Head of caudate nucleus (tissue), 42 donors: ENCODE results near the gene STPG1.

ENCODE experiments used
- DNase-seq, 42 donors: peaks; one replicate each; pipeline versions ENCODE4 v3.0.0 to v3.0.0-alpha.2; 2020 to 2021; ENCODE audit warnings: mixed read lengths in 7 of 42
- intact Hi-C: fragments of 100-400 bp; cut with DNase I; formaldehyde crosslinking; loops from one replicate; pipeline ENCODE4 v1.15.0; 2022

The STPG1 gene

DNA sequence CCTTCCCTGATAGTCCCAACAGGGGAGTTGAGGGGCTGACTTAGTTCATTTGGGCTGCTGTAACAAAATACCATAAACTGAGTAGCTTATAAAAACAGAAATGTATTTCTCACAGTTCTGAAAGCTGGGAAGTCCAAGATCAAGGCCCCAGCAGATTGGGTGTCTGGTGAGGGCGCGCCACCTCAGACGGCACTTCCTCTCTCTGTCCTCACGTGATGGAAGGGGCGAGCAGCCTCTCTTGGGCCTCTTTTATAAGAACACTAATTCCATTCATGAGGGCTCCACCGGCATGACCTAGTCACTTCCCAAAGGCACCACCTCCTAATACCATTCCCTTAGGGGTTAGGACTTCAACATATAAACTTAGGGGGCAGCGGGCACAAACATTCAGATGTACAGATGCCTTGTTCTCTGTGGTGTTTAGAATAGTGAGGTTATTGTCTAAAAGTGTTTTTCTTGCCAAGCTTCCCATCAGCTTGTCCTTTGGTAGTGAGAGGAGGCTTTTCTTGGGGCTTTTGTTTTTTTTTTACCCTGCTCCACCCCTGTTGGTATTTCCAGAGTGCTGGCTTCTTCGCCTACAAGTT, 22.3 kb upstream of the STPG1 start:
- intact Hi-C loops: no loop called here
- peak in 18 of 42 donors; percentile 22 to 69 (median 40) for DNase-seq

DNA sequence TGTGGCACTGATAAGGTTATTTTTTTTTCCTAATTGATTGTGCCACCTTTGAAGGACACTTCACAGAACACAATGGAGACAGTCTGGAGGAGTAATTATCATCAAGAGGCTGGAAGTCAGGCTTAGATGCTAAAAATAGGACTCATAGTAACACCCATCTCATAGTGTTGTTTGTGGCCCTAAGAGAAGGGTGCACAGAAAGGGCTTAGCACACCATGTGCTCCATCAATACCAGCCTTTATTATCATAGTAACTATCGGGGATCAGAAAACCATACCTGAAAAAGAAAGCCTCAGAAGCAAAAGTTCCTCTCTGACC, 13.9 kb upstream of the STPG1 start:
- intact Hi-C loops: no loop called here
- no peak for DNase-seq

DNA sequence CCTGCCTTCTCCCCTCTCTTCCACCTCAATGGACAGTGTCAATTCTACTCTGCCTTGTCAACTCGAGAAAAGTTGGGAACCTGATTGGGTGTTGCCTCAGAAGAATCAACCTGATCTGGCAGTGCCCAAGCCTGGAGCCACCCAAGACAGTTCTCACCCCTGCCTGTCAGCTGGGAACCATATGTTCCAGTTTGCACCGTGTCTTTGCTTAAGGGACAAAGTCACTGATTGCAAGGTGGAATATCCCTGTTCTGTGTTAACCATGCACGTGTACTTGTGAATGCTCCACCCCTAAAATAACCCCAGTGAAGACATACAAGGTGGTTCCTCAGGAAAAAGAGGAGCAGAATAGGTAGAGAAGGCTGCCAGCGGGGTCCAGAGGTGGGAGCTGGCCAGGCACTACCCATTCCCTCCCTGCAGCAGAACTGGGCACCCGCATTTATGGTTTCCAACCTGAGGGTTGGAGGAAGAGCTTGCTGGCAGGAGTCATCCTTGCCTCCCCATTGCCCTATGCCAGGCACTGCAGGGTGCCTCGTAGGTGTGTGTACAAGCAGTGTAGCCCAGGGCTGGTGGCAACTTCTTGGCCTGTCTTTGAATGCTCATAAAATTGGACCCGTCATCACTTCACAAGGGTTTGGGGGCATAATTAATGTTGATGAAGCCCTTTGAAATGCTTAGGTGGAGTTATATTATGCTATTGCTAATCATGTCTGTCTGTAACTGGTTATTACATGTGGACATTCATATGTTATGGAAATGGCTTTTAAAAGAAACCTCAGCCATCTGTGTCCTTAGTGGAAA, 13.4 kb upstream of the STPG1 start:
- DNase-seq: peak in 1 of 42 donors; percentile 18
- intact Hi-C loops: no loop called here

DNA sequence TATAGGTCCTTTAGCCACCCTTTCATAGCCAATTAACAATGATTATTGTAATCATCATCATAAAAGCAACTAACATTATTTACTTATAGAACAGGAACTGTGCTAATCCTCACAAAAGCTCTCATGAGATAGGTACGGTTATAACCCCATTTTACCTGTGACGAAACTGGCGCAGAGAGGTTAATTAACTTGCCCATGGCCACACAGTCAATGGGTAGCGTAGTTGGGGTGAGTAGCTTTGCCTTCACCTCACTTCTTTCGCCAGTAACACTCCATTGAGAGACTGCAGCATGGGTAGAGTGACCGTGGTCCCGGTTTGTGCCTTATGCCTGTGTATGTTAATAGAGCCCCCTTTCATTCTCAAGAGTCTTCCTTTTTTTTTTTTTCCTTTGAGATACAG, 12.3 kb upstream of the STPG1 start:
- peak in 1 of 42 donors; percentile 25 for DNase-seq
- intact Hi-C loops: no loop called here

DNA sequence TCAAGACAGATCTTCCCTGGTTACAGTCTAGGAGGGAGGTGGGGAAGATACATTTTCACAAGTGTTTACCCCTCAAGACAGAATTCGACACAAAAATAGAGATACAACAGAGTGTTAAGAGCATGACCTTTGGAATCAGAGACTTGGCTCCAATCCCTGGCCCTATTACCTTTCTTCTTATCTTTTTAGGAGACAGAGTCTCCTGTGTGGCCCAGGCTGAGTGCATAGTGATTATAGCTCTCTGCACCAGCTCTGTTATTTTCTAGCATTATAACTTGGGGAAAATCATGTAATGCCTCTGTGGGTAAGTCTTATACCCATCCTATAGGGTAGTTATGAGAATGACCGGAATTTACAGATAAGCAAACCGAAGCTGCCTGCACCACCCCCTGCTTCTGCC, 11.9 kb upstream of the STPG1 start:
- intact Hi-C loops: no loop called here
- DNase-seq: no peak

DNA sequence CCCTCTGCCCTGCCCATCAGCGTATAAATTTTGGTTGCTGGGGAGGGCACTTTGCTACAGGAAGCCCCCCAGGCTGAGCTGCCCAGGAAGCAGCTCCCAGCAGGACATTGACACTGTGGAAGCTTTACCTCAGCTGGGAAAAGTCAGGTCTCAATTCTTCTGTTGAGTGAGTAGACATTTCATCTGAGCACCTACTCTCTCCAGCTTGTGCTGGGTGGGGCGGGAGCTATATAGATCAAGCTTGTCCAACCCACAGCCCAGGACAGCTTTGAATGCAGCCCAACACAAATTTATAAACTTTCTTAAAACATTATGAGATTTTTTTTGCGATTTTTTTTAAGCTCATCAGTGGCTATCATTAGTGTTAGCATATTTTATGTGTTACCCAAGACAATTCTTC, 11.4 kb upstream of the STPG1 start:
- DNase-seq: no peak
- intact Hi-C loops: no loop called here

DNA sequence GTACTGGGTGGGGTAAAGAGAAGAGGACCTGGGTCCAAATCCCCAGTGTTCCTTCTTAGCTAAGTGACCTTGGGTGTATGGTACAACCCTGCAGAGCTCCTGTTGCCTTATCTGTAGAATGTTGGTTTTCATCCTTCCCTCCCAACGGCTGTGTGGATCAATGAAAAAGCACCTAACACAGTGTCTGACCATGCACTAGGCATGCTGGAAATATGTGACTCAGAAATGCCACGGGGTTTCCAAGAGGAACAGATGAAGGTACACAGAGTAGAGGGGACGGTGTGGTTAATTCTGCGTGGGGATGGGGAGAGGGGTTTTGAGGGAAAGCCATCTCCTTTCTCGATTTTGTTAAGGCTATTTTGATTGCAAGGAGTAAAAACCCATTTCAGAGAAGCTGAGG, 10.6 kb upstream of the STPG1 start:
- DNase-seq: no peak
- intact Hi-C loops: no loop called here

DNA sequence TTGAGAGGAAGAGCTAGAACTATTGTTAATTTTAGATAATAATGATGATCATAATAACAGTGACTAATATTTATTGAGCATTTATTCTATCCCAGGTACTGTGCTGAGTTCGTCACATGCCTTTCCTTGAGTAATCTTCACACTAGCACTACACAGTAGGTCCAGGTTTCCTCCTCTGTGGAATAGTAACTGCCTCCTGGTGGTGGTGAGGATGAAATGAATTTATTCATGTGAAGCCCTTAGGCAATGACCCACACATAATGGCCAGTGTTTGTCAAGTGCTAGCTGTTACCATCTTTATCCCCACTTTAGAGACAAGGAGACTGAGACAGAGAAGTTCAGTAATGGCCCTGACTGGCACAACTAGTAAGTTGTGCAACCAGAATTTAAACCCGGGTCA, 7.9 kb upstream of the STPG1 start:
- intact Hi-C loops: no loop called here
- DNase-seq: no peak

DNA sequence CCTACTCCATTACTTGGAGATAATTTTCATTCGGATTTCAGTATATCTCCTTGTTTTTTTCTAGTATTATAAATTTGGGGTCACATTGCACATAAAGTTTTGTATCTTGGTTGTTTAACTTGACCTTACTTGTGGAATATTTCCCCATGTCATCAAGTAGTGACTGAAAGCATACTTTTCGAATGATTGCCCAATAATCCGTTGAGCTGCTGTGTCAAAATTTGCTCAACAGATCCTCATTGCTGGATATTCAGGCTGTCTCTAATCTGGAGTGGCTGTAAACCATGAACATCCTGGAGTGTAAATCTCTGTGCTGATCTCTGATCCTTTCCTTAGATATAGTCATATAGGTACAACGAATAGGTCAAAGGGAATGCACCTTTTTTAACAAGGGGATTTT, 7.0 kb upstream of the STPG1 start:
- intact Hi-C loops: no loop called here
- no peak for DNase-seq

DNA sequence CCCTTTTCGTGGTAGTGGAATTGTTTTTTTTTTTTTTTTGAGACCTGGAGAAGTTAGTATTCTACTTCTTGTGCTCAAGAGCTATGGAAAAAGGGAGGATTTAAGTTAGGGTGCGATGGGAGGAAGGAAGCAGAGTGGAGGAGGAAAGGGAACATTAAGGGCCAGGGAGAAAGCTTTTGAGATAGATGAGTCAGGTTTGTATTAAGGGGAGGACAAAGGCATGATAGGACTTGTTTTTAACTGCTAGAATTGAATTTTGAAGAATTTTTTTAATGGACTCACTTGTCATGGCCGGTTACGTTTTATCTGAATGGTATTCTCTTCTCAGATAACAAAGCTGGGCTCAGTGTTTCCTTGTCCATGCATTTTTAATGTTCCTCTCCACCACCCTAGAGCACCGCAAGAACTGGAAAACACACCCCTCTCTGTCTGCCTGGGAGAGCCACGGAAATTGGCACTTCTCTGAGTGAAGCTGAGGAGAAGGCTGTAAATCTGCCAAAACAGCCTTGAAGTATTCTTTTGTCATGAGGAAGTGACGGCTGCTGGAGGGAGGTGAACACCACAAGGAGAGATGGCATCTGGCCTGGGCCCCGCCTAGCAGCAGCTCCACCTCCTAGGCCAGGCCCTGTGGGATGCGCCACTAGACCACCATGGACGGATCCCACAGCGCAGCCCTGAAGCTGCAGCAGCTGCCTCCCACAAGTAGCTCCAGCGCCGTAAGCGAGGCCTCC, 5.5 kb upstream of the STPG1 start:
- intact Hi-C loops: loop anchor here (10.0 kb wide), 1 partner anchor 216 kb away; no protein-coding TSS in a partner anchor
- DNase-seq: peak in 39 of 42 donors; percentile 33 to 82 (median 61)

DNA sequence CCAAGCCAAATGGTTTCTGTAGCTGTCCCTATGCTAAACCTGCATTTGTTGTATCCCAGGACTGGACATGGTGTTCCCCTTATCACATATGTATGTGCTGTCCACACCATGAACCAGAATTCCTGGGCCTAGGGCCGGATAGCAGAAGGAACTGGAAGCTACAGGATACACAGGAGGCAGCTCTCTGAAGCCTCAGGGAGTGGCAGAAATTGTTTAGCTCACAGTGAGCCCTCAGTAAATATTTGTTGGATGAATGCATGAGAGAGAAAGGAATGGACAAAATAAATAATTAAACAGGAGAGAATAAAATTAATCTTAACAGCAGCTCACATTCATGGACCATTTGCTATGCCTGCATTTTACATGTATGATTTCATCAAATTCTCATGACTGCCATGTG, 4.1 kb upstream of the STPG1 start:
- intact Hi-C loops: loop anchor here (10.0 kb wide), 1 partner anchor 217 kb away; no protein-coding TSS in a partner anchor
- no peak for DNase-seq

DNA sequence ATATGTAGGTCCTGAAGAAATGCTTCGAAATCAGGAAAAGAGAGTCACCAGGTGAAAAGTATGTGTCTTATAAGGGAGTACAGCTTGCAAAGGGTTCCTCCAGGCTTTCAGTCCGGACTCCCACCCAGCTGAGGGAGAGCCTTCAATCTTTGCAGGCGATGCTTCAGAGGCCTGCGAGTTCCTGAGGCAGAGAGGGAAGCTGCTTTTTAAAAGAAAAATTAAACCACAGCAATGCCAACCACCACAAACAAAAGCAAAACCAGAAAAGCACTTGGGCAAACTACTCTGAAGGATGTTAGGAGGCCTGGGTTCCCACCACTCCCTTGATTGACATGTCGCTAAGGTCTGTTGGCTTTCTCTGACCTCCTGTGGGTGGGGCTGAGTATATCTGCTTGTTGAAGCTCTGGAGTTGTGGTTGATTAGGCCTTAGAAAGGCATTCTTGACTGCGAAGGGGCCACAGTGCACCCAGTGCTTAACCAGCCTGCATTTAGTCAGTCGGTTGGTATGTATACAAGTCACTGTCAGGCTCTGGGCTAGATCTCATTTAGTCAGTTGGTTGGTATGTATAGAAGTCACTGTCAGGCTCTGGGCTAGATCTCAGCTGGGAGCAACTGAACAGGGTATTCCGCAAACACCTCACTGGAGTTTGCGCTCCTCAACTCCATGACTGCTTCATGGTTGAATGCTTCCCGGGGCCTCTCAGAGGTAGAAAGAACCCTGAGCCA, 3.2 kb upstream of the STPG1 start:
- no peak for DNase-seq
- intact Hi-C loops: loop anchor here (10.0 kb wide), 1 partner anchor 218 kb away; no protein-coding TSS in a partner anchor

DNA sequence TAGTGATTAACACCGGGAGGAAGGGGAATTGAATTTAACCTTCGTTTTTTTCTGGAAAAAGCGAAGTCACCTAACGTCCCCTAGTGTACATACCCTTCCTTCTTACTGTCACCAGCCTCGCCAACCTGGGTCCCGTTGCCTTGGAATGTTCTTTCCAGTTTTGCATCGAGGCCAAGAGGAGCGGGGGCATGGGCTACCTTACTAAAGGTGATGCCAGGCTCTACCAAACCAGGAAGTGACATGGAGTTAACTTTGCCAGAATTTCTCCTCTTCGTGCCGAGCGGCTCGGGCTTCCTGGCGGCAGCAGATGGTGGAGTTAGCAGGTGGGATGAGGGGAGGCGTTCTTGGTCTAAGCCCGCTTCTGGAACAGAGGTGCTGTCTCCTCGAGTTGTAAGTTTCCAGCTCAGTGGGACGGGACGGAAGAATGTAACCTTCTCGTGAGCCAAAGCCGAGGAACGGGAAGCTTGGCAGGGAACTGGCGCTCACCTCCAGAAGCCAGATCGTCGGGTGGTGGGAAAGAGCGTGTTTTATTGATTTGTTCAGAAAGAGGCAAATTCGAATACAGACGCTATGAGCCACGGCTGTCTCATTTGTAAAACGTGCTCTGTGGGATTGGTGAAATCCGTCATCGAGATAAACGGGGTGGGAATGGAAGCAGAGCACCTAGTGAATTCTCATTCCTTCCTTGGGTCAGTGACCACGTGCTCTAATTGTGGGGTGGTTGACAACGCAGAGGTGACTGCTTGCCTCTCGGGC, 2.5 kb upstream of the STPG1 start:
- peak in 13 of 42 donors; percentile 19 to 56 (median 35) for DNase-seq
- intact Hi-C loops: loop anchor here (10.0 kb wide), 1 partner anchor 219 kb away; no protein-coding TSS in a partner anchor

DNA sequence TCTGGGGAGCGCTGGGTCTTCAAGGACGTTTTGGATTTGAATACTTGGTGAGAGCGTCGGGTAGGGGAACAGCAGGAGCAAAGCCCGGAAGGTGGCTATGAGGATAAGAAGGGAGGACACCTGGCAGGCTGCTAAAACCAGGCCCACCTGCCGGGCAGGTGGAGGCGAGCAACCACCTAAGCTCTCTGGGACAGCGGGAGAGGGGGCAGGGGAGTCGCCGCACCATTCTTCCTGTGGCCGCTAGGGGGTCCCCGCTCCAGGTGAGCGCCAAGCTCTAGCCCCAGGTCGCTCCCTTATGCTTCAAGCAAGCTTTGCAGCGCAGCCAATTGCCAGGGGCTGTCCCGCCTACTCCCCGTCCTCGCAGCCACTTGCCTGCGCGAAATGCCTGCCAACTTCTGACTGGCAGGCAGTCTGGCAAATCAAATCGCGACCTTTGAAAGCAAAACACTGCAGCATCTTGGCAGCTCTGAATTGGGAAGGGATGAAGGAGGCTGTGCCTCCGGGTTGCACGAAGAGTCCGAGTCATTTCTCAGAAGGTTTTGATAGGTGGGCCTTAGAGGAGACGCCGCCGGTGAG, 1.8 kb upstream of the STPG1 start, which contains the start of gene NIPAL3:
TSS of gene NIPAL3 (plus strand) at position 469 of the 576 bp plus-strand sequence. CDS start 3,746 bp downstream, outside the sequence.
- DNase-seq: peak; percentile 95 to 99 (median 98)
- intact Hi-C loops: loop anchor here (10.0 kb wide), 1 partner anchor 219 kb away; no protein-coding TSS in a partner anchor

DNA sequence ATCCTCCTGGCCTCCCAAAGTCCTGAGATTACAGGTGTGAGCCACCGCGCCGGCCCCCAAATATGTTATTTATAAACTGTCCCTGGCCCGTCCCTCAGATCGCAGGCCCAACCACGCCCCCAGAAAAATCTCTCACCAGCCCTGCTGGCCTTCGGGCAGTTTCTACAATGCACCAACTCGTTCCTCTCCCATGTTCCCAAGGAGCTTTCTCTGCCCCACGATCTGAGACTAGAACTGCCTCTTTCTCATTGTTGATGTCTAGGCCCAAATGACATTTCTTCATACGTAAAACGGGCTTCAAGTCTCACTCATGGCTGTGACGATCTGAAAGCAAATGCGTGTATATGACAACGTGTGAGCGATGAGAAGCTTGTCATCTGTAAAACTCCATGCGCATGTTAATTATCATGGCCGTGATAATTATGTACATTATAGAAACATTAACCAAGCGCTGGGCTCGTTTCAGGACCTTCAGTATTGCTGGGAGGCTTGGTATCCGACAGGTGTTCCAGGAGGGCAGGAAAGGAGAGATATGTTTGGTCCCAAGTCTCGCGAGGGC, 1.3 kb upstream of the STPG1 start:
- peak in 2 of 42 donors; percentile 56 for DNase-seq
- intact Hi-C loops: loop anchor here (10.0 kb wide), 1 partner anchor 220 kb away; no protein-coding TSS in a partner anchor

DNA sequence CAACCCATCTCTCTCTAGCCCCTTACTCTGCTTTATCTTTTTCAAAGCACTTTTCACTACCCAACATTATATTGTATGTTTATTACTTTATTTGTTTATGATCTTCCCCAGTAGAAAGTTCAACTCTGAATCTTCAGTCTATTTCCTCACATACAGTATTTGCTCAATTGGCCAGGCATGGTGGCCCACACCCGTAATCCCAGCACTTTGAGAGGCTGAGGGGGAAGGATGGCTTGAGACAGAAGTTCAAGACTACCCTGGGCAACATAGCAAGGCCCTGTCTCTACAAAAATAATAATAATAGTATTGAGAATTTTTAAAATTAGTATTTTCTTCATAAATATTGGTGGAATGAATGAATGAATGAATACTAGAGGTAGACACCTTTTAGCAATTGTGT, 1.2 kb downstream of the STPG1 start:
- DNase-seq: no peak
- intact Hi-C loops: loop anchor here (10.0 kb wide), 1 partner anchor 222 kb away; no protein-coding TSS in a partner anchor

DNA sequence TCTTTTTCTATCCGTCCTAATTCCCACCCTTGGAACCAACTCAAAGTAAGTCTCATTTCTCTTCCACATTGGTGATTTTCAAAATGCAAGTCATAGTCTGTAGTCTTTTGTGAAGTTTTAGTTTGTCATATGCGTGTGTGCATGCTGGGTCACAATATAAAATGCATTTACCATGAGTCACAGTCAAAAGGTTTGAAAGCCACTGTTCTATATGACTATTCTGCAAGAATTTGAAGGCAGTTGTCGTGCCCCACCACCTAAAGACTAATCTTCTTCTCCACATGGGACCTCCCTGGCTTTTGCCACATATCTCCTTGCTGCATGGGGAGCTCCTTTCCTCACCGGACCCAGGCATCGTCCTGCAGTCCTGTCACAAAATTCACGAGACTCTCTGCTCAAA, 1.6 kb downstream of the STPG1 start:
- intact Hi-C loops: loop anchor here (10.0 kb wide), 1 partner anchor 223 kb away; no protein-coding TSS in a partner anchor
- DNase-seq: no peak

DNA sequence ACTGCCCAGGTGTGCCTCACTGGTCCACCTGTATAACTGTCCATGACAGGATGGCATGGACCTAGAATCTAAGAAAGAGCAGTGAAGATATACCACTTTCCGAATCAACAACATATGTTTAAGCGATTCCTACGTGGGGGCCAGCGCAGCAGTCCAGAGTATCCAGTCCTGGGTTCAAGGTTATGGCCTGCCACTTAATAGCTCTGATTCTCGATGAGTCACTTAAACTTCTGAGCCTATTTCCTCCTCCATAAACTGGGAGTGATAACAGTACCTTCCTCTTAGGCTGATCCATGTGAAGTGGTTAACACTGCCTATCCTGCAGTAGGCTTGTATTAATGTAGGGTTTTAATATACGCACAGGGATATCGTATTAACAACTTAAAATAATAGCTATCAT, 2.8 kb downstream of the STPG1 start:
- intact Hi-C loops: loop anchor here (10.0 kb wide), 1 partner anchor 224 kb away; no protein-coding TSS in a partner anchor
- DNase-seq: no peak
